Effector memory CD4-positive, alpha-beta T cell (primary cell): ENCODE results near the gene CLASP1.
"Not testable (repeated sequence)": the region's sequence is repeated elsewhere in the genome, so short reads cannot be mapped to it uniquely, and the experiment has no call there.

Experiments
- DNase-seq, 3 donors: peaks; one replicate each; pipeline ENCODE4 v3.0.0-alpha.2; 2020
- H3K27ac ChIP-seq: 2 replicates; pipeline ENCODE4 v1.7.0; 2013; ENCODE audit warnings: mild to moderate bottlenecking, low read length, moderate library complexity; ENCODE audit not compliant: insufficient read depth, poor library complexity, severe bottlenecking
- H3K27me3 ChIP-seq: replicated peaks from 2 replicates; pipeline ENCODE4 v1.7.0; 2013; ENCODE audit warnings: mild to moderate bottlenecking, low read length; ENCODE audit not compliant: insufficient read depth, control insufficient read depth, poor library complexity, severe bottlenecking
- H3K36me3 ChIP-seq: 2 replicates; pipeline ENCODE4 v1.7.0; 2013; ENCODE audit warnings: mild to moderate bottlenecking, low read length, moderate library complexity; ENCODE audit not compliant: control insufficient read depth, insufficient read depth
- H3K4me1 ChIP-seq: 2 replicates; pipeline ENCODE4 v1.7.0; 2013; ENCODE audit warnings: low read length, mild to moderate bottlenecking; ENCODE audit not compliant: control insufficient read depth, insufficient read depth, poor library complexity, severe bottlenecking
- H3K4me3 ChIP-seq: 2 replicates; pipeline ENCODE4 v1.7.0; 2013; ENCODE audit warnings: low read length, low read depth, mild to moderate bottlenecking; ENCODE audit not compliant: insufficient read depth, poor library complexity, severe bottlenecking
- H3K9me3 ChIP-seq: 2 replicates; pipeline ENCODE4 v1.7.0; 2013; ENCODE audit warnings: mild to moderate bottlenecking, low read length, moderate library complexity; ENCODE audit not compliant: control insufficient read depth

Gene CLASP1

GRCh38 chr2:121340926-121341325 lies 308.3 kb downstream of the CLASP1 start:
- DNase-seq, result no peak
- Histone ChIP-seq H3K36me3 (peaks cover 33% of the 10 kb centered on the region), H3K27ac (no peak overlapping the region), H3K9me3 (no peaks in the 10 kb centered on the region), H3K4me3 (no peak overlapping the region), H3K27me3 (no peaks in the 10 kb centered on the region), H3K4me1 (no peaks in the 10 kb centered on the region)

DNA sequence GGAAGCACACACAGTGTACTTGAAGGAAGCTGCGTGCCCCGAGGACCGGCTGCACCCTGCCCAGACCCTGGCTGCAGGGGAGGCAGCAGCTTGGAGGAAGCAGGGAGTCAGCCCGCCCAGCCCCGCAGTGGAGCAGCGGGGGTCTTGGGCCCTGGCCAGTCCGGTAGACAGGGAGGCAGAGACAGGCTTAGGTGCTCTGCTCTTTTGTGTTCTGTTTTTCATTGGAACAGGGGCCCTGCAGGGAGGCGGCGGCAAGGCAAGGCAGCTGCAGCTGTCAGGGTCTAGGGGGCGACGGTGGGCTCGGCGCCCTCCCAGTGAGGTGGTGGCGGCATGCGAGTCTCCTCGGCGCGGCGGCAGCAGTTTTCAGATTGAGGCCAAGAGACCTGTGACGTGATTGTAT lies 311.0 kb downstream of the CLASP1 start:
- Histone ChIP-seq H3K4me3 (no peak overlapping the region), H3K36me3 (peaks cover 20% of the 10 kb centered on the region), H3K9me3 (no peaks in the 10 kb centered on the region), H3K4me1 (no peaks in the 10 kb centered on the region), H3K27ac (no peak overlapping the region), H3K27me3 (no peaks in the 10 kb centered on the region)
- no peak for DNase-seq

- Histone ChIP-seq H3K4me3 (no peak overlapping the region), H3K9me3 (no peaks in the 10 kb centered on the region), H3K36me3 (peaks cover 20% of the 10 kb centered on the region), H3K27ac (no peak overlapping the region), H3K27me3 (no peaks in the 10 kb centered on the region), H3K4me1 (no peaks in the 10 kb centered on the region)
- DNase-seq, result no peak
These were observed 312.6 kb downstream of the CLASP1 start for GRCh38 chr2:121336528-121337294.

GRCh38 chr2:121335294-121336290 lies 313.7 kb downstream of the CLASP1 start:
- Histone ChIP-seq H3K4me1 (no peaks in the 10 kb centered on the region), H3K9me3 (no peaks in the 10 kb centered on the region), H3K27ac (no peak overlapping the region), H3K27me3 (no peaks in the 10 kb centered on the region), H3K4me3 (no peak overlapping the region), H3K36me3 (peaks cover 17% of the 10 kb centered on the region)
- no peak for DNase-seq

- H3K27me3 ChIP-seq, result no peaks in the 10 kb centered on the region
These were observed 314.5 kb downstream of the CLASP1 start for GRCh38 chr2:121334581-121335293.

GRCh38 chr2:121333834-121334558 lies 315.3 kb downstream of the CLASP1 start:
- H3K36me3 ChIP-seq, result peaks cover 10% of the 10 kb centered on the region
- H3K4me3 ChIP-seq, result no peak overlapping the region
- no peak overlapping the region for H3K27ac ChIP-seq
- no peaks in the 10 kb centered on the region for H3K9me3 ChIP-seq
- no peak for DNase-seq
- no peaks in the 10 kb centered on the region for H3K27me3 ChIP-seq
- H3K4me1 ChIP-seq, result no peaks in the 10 kb centered on the region

More at GRCh38 chr2:121334581-121335293, 314.5 kb downstream of the CLASP1 start:
- no peak for DNase-seq
- Histone ChIP-seq H3K27ac (no peak overlapping the region), H3K9me3 (no peaks in the 10 kb centered on the region), H3K36me3 (peaks cover 11% of the 10 kb centered on the region), H3K4me1 (no peaks in the 10 kb centered on the region), H3K4me3 (no peak overlapping the region)

DNA sequence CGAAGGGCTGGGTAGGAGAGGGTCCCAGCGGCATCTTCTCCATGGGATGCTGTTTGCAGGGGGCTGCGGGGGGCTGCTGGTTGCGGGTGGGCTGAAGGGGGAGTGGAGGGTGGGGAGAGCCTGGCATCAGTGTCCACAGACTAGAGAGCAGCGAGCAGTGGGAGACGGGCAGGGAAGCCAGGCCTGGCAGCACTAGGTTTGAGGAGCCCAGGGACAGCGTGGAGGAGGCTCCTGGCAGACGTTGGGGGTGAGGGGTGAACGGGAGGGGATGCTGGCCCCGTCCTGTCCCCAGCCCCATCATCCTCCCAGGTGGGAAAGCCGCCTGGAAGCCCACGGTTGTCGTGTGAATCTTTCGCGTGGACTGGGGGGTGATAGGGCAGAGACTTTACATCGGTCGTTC lies 316.0 kb downstream of the CLASP1 start:
- Histone ChIP-seq H3K27me3 (no peaks in the 10 kb centered on the region), H3K4me1 (no peaks in the 10 kb centered on the region), H3K36me3 (peaks cover 3% of the 10 kb centered on the region), H3K27ac (no peak overlapping the region), H3K9me3 (no peaks in the 10 kb centered on the region), H3K4me3 (no peak overlapping the region)
- no peak for DNase-seq

DNA sequence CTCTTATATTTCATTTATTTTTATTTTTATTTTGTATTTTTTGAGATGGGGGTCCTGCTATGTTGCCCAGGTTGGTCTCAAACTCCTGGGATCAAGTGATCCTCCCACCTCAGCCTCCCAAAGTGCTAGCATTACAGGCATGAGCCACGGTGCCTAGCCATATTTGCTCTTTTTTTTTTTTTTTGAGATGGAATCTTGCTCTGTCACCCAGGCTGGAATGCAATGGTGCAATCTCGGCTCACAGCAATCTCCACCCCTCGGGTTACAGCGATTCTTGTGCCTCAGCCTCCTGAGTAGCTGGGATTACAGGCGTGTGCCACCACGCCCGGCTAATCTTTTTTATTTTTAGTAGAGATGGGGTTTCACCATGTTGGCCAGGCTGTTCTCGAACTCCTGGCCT lies 317.9 kb downstream of the CLASP1 start:
- not testable (repeated sequence) for H3K9me3 ChIP-seq, H3K27ac ChIP-seq, H3K36me3 ChIP-seq, H3K4me1 ChIP-seq, H3K4me3 ChIP-seq, DNase-seq, H3K27me3 ChIP-seq

DNA sequence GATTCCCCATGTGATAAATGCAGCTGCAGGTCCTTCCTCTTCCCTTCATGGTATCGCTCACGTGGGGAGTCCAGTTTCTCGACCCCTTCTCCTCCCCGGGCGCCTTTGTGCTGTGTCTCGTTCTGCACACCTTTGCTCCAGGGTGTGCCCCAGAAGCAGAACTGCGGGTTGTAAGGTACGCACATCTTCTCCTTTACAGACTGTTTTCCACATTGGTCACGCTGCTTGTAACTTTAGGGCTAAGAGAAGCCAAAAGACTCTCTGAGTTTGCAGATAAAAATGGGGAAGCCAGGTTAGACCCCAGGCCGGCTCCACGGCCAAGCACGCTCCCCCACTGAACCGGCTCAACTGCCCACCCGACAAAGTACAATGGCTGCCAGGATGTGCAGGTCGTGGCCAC lies 318.3 kb downstream of the CLASP1 start:
- H3K4me3 ChIP-seq, result no peak overlapping the region
- no peak for DNase-seq
- no peak overlapping the region for H3K27ac ChIP-seq
- H3K4me1 ChIP-seq, result no peaks in the 10 kb centered on the region
- no peaks in the 10 kb centered on the region for H3K27me3 ChIP-seq
- H3K36me3 ChIP-seq, result no peaks in the 10 kb centered on the region
- H3K9me3 ChIP-seq, result no peaks in the 10 kb centered on the region
